Epithelial cell of esophagus (primary cell): Measurements from ENCODE around the gene BCL2L12.
A peak's percentile ranks its signal among the peaks of the same experiment; 100 is the strongest.

ENCODE experiments used
- DNase-seq: peaks from one replicate; pipeline ENCODE4 v3.0.0; 2010; ENCODE audit warnings: low read depth
- H3K4me3 ChIP-seq: 2 replicates; pipeline ENCODE4 v1.5.1; 2011; ENCODE audit warnings: mild to moderate bottlenecking, low read length, control low read depth
- CTCF ChIP-seq: IDR thresholded peaks from 2 replicates; pipeline ENCODE4 v1.5.1; 2011; ENCODE audit warnings: low read depth, mild to moderate bottlenecking, low read length, control low read depth, inconsistent platforms; ENCODE audit not compliant: insufficient read depth; ENCODE audit errors: missing control alignments

The BCL2L12 gene

GRCh38 chr19:49658139-49658517 is 7.6 kb upstream of the BCL2L12 start:
- no peak overlapping the region for H3K4me3 ChIP-seq
- DNase-seq: no peak
- no peak for TF ChIP-seq CTCF

- no peak for TF ChIP-seq CTCF
- no peak overlapping the region for H3K4me3 ChIP-seq
- no peak for DNase-seq
Observed at GRCh38 chr19:49658566-49659442, 6.9 kb upstream of the BCL2L12 start.

- DNase-seq: no peak
- no peak for TF ChIP-seq CTCF
Observed at GRCh38 chr19:49660338-49660961, 5.3 kb upstream of the BCL2L12 start.

GRCh38 chr19:49662011-49662410 is 3.7 kb upstream of the BCL2L12 start:
- TF ChIP-seq CTCF: no peak
- DNase-seq: no peak
- no peak overlapping the region for H3K4me3 ChIP-seq

More at GRCh38 chr19:49660338-49660961, 5.3 kb upstream of the BCL2L12 start:
- no peak overlapping the region for H3K4me3 ChIP-seq

GRCh38 chr19:49663224-49663623 is 2.5 kb upstream of the BCL2L12 start:
- DNase-seq: no peak
- H3K4me3 ChIP-seq: no peak overlapping the region
- TF ChIP-seq CTCF: no peak

- peak; percentile 27 for TF ChIP-seq CTCF
- peak; percentile 96 for DNase-seq
- H3K4me3 ChIP-seq: peak overlapping the region; percentile 98
Observed at GRCh38 chr19:49664171-49665035, 1.3 kb upstream of the BCL2L12 start.
